HCT116 (cell line): ENCODE measurements around the gene STBD1. TPM values are rescaled to one million over a fixed set of nuclear protein-coding genes. Genes with fewer than 3 reads are reported as not detected.

Source experiments
- ATAC-seq: fragments of 200-7000 bp; cut with Tn5 transposase; 2 replicates; pipeline ENCODE4 v1.9.1; 2020; ENCODE audit warnings: mild to moderate bottlenecking, moderate library complexity
- BruUV-seq: library from RNA; stranded (reverse); fragments of 400-500 nt; replicated peaks from 2 replicates; lab custom pipeline; 2021; lab: Mats Ljungman, UMichigan
- CTCF ChIA-PET: fragments of 300-600 bp; sonication (Branson Sonifier 250); formaldehyde crosslinking; loops from one replicate; lab custom pipeline; 2021; ENCODE audit warnings: antibody characterized with exemption; lab: Charles Lee
- POLR2A ChIA-PET: fragments of 300-600, 350-600 bp; sonication (Branson Sonifier 250); formaldehyde crosslinking; loops from one replicate; lab custom pipeline; 2021; ENCODE audit warnings: antibody characterized with exemption; lab: Charles Lee
- RAD21 ChIA-PET, 2 experiments: fragments of 300-600 bp; sonication (Branson Sonifier 250); formaldehyde crosslinking; loops; one replicate each; lab custom pipeline; 2023; ENCODE audit warnings: low total read pairs in 2 of 2; ENCODE audit not compliant: uncharacterized antibody in 2 of 2, unreplicated experiment in 2 of 2, low non-redundant PET in 1 of 2; lab: Charles Lee
- DNase-seq: peaks from one replicate; pipeline ENCODE4 v3.0.0-alpha.2; 2010; ENCODE audit warnings: low read depth, low spot score
- H2AFZ ChIP-seq: fragments of 200-600 bp; shearing (Covaris generic), sonication (generic); 2 replicates; pipeline ENCODE4 v1.6.1; 2017; ENCODE audit warnings: low read depth, mixed run types, mixed read lengths, antibody characterized with exemption, low read length; ENCODE audit not compliant: poor library complexity, severe bottlenecking
- H3K27ac ChIP-seq: 2 replicates; pipeline ENCODE4 v1.5.1; 2012; ENCODE audit warnings: low read depth, low read length
- H3K27me3 ChIP-seq: fragments of 200-600 bp; sonication (generic); 2 replicates; pipeline ENCODE4 v1.6.1; 2016; ENCODE audit warnings: mixed run types, low read length, mixed read lengths; ENCODE audit not compliant: insufficient read depth
- H3K36me3 ChIP-seq, 2 experiments: fragments of 200-500 bp in 1 of 2; fragments of 200-600 bp in 1 of 2; sonication (Bioruptor generic) in 1 of 2; sonication (generic) in 1 of 2; 2 replicates each; pipeline versions ENCODE4 v1.5.1 to v1.6.1; 2014 to 2016; ENCODE audit warnings: low read length in 2 of 2, inconsistent platforms in 1 of 2, mixed read lengths in 1 of 2, mixed run types in 1 of 2; ENCODE audit not compliant: insufficient read depth in 2 of 2, control insufficient read depth in 1 of 2
- H3K4me1 ChIP-seq, 2 experiments: fragments of 200-600 bp in 1 of 2; sonication (generic) in 1 of 2; 2 replicates each; pipeline versions ENCODE4 v1.5.1 to v1.6.1; 2012 to 2017; ENCODE audit warnings: low read length in 2 of 2, inconsistent platforms in 1 of 2, mild to moderate bottlenecking in 1 of 2, mixed read lengths in 1 of 2, mixed run types in 1 of 2, moderate library complexity in 1 of 2; ENCODE audit not compliant: insufficient read depth in 2 of 2, control insufficient read depth in 1 of 2
- H3K4me2 ChIP-seq: fragments of 200-600 bp; sonication (generic); 2 replicates; pipeline ENCODE4 v1.6.1; 2017; ENCODE audit warnings: mixed run types, low read length, mixed read lengths
- H3K4me3 ChIP-seq, 2 experiments: fragments of 200-600 bp in 1 of 2; sonication (generic) in 1 of 2; replicated peaks in 1 of 2; 2 replicates each; pipeline ENCODE4 v1.5.1; 2011 to 2016; ENCODE audit warnings: low read length in 2 of 2, control low read depth in 1 of 2, low read depth in 1 of 2, mild to moderate bottlenecking in 1 of 2, mixed read lengths in 1 of 2, mixed run types in 1 of 2
- H3K79me2 ChIP-seq: fragments of 200-600 bp; sonication (generic); 2 replicates; pipeline ENCODE4 v1.6.1; 2017; ENCODE audit warnings: mild to moderate bottlenecking, mixed run types, low read length, moderate library complexity, mixed read lengths; ENCODE audit not compliant: insufficient read depth
- H3K9ac ChIP-seq: fragments of 200-600 bp; sonication (generic); 2 replicates; pipeline ENCODE4 v1.6.1; 2016; ENCODE audit warnings: low read length, mixed read lengths
- H3K9me2 ChIP-seq: fragments of 200-600 bp; sonication (generic), shearing (Covaris generic); 2 replicates; pipeline ENCODE4 v1.6.1; 2017; ENCODE audit warnings: mixed run types, mild to moderate bottlenecking, moderate library complexity; ENCODE audit not compliant: insufficient read depth
- H3K9me3 ChIP-seq, 2 experiments: fragments of 200-500 bp in 1 of 2; fragments of 200-600 bp in 1 of 2; sonication (Bioruptor generic) in 1 of 2; sonication (generic) in 1 of 2; 2 replicates each; pipeline ENCODE4 v1.6.1; 2014 to 2017; ENCODE audit warnings: low read length in 2 of 2, mixed read lengths in 2 of 2, inconsistent platforms in 1 of 2, low read depth in 1 of 2, mild to moderate bottlenecking in 1 of 2, mixed run types in 1 of 2, moderate library complexity in 1 of 2; ENCODE audit not compliant: control insufficient read depth in 1 of 2, insufficient read depth in 1 of 2
- H4K20me1 ChIP-seq: fragments of 200-600 bp; sonication (generic), shearing (Covaris generic); 2 replicates; pipeline ENCODE4 v1.6.1; 2017; ENCODE audit warnings: mixed run types, mild to moderate bottlenecking, moderate library complexity; ENCODE audit not compliant: insufficient read depth
- CEBPB ChIP-seq: IDR thresholded peaks from 2 replicates; pipeline ENCODE4 v1.6.1; 2012; ENCODE audit warnings: low read depth
- ELF1 ChIP-seq: IDR thresholded peaks from 2 replicates; pipeline ENCODE4 v1.6.1; 2012; ENCODE audit warnings: low read depth, borderline replicate concordance
- EZH2phosphoT487 ChIP-seq: fragments of 200-600 bp; IDR thresholded peaks from 2 replicates; pipeline ENCODE4 v1.6.1; 2018; ENCODE audit warnings: antibody characterized with exemption, borderline replicate concordance
- FOSL1 ChIP-seq: IDR thresholded peaks from 2 replicates; pipeline ENCODE4 v1.6.1; 2012; ENCODE audit warnings: low read depth
- MAX ChIP-seq: IDR thresholded peaks from 2 replicates; pipeline ENCODE4 v1.6.1; 2012
- POLR2A ChIP-seq: IDR thresholded peaks from 2 replicates; pipeline ENCODE4 v1.7.0; 2011; ENCODE audit warnings: borderline replicate concordance; ENCODE audit not compliant: insufficient read depth, insufficient read length; ENCODE audit errors: extremely low read depth
- REST ChIP-seq: IDR thresholded peaks from 2 replicates; pipeline ENCODE4 v1.6.1; 2012; ENCODE audit warnings: low read depth
- SP1 ChIP-seq: IDR thresholded peaks from 2 replicates; pipeline ENCODE4 v1.6.1; 2012; ENCODE audit warnings: low read depth
- SRF ChIP-seq: IDR thresholded peaks from 2 replicates; pipeline ENCODE4 v1.6.1; 2012; ENCODE audit warnings: low read depth
- YY1 ChIP-seq: IDR thresholded peaks from 2 replicates; pipeline ENCODE4 v1.6.1; 2011; ENCODE audit warnings: low read length, low read depth, moderate library complexity, mild to moderate bottlenecking; ENCODE audit not compliant: insufficient replicate concordance; ENCODE audit errors: extremely low read depth
- ZNF274 ChIP-seq: fragments of 200-500 bp; sonication (Bioruptor generic); IDR thresholded peaks from 2 replicates; pipeline ENCODE4 v1.6.1; 2014; ENCODE audit warnings: mild to moderate bottlenecking, low read depth, low read length, inconsistent platforms
- intact Hi-C: fragments of 100-400 bp; cut with micrococcal nuclease; formaldehyde crosslinking; loops from 2 replicates; pipeline ENCODE4 v1.10.0; 2022
- total RNA-seq: library from RNA; stranded (reverse); gene quantifications from one replicate; pipeline ENCODE4 v1.2.1, GENCODE V29; 2021; ENCODE audit not compliant: unreplicated experiment

The STBD1 gene
- total RNA-seq, 1 experiment from 2014 or later: 5.6 TPM

DNA sequence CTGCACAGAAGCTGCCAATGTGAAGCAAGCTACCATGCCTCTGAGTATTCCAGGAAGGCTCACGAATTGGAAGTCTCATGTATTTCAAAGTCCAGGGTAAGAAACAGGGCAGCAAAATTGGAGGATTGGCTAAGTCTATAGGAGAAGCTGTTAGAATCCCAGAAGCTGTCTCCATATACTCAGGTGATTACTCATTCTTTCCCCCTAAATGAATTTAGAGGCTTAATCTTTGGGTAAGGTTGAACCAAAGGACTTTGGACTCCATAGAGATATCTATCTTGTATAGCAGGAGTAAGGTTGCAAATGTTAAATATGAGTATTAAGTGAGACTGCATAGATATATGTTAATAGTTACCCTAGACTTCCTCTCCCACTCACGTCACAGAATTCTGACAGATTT is 36.3 kb downstream of the STBD1 start:
- ATAC-seq (no peak), DNase-seq (no peak)
- RAD21 ChIA-PET: no interaction called here
- no peaks in the 10 kb centered on the region for H4K20me1 ChIP-seq
- TF ChIP-seq REST (no peak), YY1 (no peak), CEBPB (no peak), ELF1 (no peak), FOSL1 (no peak), SP1 (no peak), SRF (no peak), MAX (no peak), EZH2phosphoT487 (no peak), ZNF274 (no peak), POLR2A (no peak)
- H3K36me3 ChIP-seq: no peaks in the 10 kb centered on the region
- CTCF ChIA-PET: no interaction called here
- intact Hi-C loops: no loop called here
- no peak overlapping the region for H2AFZ ChIP-seq
- BruUV-seq: no TSS peak
- H3K9me3 ChIP-seq: no peaks in the 10 kb centered on the region
- no peak overlapping the region for H3K4me2 ChIP-seq
- no peak overlapping the region for H3K9ac ChIP-seq
- no peak overlapping the region for H3K27ac ChIP-seq
- H3K9me2 ChIP-seq: no peaks in the 10 kb centered on the region
- POLR2A ChIA-PET: no interaction called here
- H3K4me3 ChIP-seq: no peak overlapping the region
- H3K4me1 ChIP-seq: no peaks in the 10 kb centered on the region
- H3K27me3 ChIP-seq: no peaks in the 10 kb centered on the region
- no peaks in the 10 kb centered on the region for H3K79me2 ChIP-seq
